Epithelial cell of prostate (primary cell): ENCODE measurements around the gene TUBGCP3.
"Not testable (repeated sequence)": the region's sequence is repeated elsewhere in the genome, so short reads cannot be mapped to it uniquely, and the experiment has no call there.

ENCODE experiments used
- DNase-seq: peaks from one replicate; pipeline ENCODE4 v3.0.0-alpha.2; 2011; ENCODE audit warnings: low read depth, low spot score
- H3K27ac ChIP-seq: fragments of 450-650 bp; 2 replicates; pipeline ENCODE4 v1.5.1; 2017; ENCODE audit warnings: mild to moderate bottlenecking

Gene TUBGCP3

DNA sequence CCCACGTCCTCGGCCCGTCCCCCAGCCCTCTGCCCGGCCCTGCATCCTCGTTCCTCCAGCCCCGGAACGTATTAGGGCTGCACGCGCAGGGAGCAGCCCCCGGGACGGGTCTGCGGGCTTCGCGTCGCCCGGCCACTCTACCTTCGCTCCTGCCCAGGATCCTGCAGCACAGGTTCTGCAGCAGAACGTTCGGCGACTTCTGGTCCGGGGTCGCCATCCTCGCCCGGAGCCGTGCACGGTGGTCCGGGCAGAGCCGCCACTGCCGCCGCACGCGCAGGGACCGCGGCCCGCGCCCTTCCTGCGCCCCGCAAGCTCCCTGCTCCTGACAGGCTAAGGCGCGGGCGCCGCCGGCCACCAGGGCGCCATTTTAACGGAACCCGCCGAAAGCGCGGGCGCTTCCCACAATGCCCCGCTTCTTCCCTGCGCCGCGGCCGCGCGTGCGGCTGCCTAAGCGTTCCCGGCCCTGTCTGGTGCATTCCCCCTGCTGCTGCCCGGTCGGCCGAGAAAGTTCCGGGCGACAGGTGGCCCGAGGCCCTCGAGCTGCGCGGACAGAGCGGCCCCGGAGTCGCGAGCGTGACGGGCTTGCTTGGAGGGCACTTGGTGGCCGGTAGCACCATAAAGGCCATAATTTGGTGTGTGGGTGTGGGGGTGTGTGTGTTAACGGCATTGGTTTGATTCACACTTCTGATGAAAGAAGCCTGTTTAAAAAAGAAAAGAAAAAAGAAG lies at the start of gene TUBGCP3:
Gene TUBGCP3, minus strand, starts transcription at position 390 of the 726 bp plus-strand sequence. Its CDS starts 173 bp downstream, at position 217.
- DNase-seq = peak; percentile 12

GRCh38 chr13:112637017-112637801 lies 49.3 kb upstream of the TUBGCP3 start:
- H3K27ac ChIP-seq = no peak overlapping the region
- no peak for DNase-seq

More for the DNA sequence above, at the start of gene TUBGCP3:
- peak within 1 kb of the TSS; percentile 91 for H3K27ac ChIP-seq

- no peak for DNase-seq
- no peak overlapping the region for H3K27ac ChIP-seq
These were observed 48.5 kb upstream of the TUBGCP3 start for GRCh38 chr13:112636401-112636975.

GRCh38 chr13:112635323-112635722 lies 47.4 kb upstream of the TUBGCP3 start:
- no peak overlapping the region for H3K27ac ChIP-seq
- no peak for DNase-seq

- no peak overlapping the region for H3K27ac ChIP-seq
- no peak for DNase-seq
These were observed 46.1 kb upstream of the TUBGCP3 start for GRCh38 chr13:112634102-112634501.

DNA sequence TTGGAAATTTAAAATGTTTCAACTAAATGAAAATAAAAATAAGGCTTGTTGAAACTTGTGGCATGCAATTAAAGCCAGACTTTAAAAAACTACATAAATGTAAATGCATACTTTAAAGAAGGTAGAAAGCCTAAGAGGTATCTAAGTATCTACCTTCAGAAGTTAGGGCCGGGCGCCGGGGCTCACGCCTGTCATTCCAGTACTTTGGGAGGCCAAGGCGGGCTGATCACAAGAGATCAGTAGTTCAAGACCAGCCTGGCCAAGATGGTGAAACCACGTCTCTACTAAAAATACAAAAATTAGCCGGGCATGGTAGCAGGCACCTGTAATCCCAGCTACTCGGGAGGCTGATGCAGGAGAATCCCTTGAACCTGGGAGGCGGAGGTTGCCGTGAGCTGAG lies 42.3 kb upstream of the TUBGCP3 start:
- DNase-seq, H3K27ac ChIP-seq: not testable (repeated sequence)

GRCh38 chr13:112629161-112629560 lies 41.2 kb upstream of the TUBGCP3 start:
- DNase-seq = no peak
- H3K27ac ChIP-seq = no peak overlapping the region

DNA sequence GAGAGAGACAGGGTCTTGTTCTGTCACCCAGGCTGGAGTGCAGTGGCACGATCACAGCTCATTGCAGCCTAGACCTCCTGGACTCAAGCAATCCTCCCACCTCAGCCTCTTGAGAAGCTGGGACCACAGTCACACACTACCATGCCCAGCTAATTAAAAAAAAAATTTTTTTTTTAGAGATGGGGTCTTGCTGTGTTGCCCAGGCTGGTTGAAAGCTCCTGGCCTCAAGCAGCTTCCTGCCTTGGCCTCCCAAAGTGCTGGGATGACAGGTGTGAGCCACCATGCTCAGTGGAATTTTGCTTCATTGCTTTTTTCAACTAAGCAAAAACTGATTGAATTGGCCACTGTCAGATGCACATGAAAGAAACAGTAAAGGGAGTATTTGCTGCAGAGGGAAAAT lies 39.7 kb upstream of the TUBGCP3 start:
- DNase-seq, H3K27ac ChIP-seq: not testable (repeated sequence)

DNA sequence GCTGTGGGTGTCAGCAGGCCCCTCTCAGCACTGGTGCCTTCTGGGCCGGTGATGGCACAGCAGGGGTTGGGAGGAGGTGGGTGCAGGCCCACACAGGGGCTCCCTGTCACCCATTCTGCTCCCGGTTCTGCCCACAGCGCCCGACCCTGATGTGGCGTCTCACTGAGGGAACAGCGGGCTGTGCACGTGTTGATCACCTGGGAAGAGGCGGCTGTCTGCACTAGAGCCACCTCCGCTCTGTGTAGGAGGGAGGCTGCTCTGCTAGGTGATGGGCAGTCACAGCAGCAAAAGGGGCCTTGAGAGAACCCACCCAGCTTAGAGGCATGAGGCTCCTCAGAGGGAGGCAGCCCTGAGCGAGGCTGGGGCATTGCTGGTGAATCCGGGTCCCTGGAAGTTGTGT lies 39.2 kb upstream of the TUBGCP3 start:
- DNase-seq = no peak
- no peak overlapping the region for H3K27ac ChIP-seq

GRCh38 chr13:112626761-112627160 lies 38.8 kb upstream of the TUBGCP3 start:
- no peak for DNase-seq
- no peak overlapping the region for H3K27ac ChIP-seq

DNA sequence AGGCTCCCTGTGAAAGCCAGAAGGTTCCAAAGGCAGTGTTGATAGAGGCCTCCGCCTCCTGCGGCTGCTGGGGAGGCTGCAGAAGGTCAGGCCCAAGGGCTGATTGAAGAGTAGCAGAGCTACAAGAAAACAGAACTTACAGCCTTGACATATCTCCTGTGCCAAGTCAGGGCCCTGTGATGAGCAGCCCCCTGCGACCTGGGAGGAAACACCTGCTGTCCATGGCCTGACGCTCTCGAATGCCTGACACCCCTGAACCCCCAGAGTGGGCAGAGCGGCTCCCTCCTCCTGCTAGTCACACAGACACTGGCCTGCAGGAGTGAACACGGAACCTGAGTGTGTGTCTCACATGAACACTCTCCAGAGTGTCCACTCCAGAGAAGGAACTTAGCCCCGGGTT lies 38.2 kb upstream of the TUBGCP3 start:
- no peak overlapping the region for H3K27ac ChIP-seq

DNA sequence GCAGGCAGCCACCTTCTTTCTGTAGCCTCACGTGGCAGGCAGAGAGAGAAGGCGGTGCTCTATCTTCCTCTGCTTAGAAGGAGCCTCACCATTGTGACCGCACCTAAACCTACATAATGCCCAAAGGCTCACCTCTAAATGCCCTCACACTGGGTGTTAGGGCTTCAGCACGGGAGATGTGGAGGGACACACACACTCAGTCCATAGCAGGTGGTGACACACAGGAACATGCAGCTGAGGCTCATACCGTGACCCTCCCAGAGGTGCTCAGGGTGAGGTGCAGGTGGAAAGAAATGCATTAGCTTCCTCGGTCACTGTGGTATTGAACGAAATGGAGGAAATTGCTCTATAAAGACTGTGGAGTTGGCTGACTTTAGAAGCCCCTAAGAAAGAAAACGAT lies 37.7 kb upstream of the TUBGCP3 start:
- no peak for DNase-seq
- H3K27ac ChIP-seq = no peak overlapping the region

More for the DNA sequence above, 38.2 kb upstream of the TUBGCP3 start:
- no peak for DNase-seq

GRCh38 chr13:112624602-112625430 lies 36.9 kb upstream of the TUBGCP3 start:
- H3K27ac ChIP-seq = no peak overlapping the region
- no peak for DNase-seq

GRCh38 chr13:112624040-112624439 lies 36.1 kb upstream of the TUBGCP3 start:
- H3K27ac ChIP-seq = no peak overlapping the region
- no peak for DNase-seq

DNA sequence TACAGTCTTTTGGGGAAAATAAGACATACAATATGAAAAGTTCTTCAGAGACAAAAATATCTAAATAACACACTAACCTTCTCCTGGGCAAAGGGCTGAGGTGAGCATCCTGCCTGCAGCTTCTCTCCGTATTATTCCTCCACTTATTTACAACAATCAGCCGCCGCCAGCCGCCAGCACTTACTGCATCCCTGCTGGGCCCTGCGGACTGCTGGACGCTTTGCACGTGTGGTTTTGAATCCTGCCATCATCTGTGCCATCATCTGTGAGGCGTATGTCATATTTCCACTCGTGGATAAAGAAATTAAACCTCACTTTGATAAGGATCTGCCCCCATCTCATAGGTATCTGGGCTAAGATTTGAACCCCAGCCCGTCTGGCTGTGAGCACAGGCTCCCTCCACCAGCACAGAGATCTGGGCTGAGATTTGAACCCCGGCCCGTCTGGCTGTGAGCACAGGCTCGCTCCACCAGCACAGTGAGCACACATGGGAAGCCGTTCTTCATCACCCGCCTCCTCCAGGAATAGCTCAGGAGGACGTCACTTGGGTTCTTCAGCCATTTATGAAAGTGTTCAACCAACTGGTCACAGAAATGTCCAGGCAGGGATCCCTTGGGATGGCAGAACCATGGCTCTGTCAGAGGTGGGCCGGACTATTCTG lies 35.2 kb upstream of the TUBGCP3 start:
- DNase-seq = no peak
- no peak overlapping the region for H3K27ac ChIP-seq

DNA sequence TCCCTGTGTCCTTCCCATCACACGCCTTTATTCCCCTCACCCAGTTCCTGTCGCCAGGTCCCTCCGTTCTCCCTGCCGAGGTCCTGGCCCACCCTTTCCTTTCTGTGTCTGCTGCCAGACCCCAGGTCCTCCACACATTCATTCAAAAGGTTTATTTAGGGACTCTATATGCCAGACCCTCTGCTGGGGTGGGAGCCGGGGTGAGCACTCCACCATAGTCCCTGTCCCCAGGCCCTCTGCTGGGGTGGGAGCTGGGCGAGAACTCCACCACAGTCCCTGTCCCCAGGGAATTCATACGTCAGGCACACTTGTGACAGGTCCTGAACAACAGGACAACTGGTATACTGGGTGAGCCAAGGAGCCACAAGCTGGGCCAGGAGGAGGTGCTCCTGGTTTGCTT lies 34.4 kb upstream of the TUBGCP3 start:
- no peak overlapping the region for H3K27ac ChIP-seq
- no peak for DNase-seq

- no peak for DNase-seq
- H3K27ac ChIP-seq = no peak overlapping the region
These were observed 32.0 kb upstream of the TUBGCP3 start for GRCh38 chr13:112619730-112620631.

DNA sequence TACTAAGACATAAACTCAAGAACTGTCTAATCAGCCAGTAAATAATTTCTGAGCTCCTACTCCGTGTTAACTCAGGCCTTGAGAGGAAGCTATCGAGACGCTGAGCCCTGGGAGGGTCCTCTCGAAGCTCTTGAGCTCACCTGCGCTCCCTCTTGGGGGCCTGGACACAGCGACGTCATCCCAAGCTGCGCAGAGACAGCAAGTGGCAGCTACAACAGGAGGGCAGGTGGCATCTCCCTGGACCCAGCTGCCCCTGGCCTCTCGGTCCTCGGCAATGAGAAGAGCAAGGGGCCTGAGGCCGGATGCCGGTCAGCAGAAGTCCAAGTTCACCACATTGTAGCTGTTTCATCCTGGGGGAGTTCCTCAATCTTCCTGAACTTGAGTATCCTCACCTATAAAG lies 30.5 kb upstream of the TUBGCP3 start:
- no peak for DNase-seq
- H3K27ac ChIP-seq = no peak overlapping the region
